Caco-2 (cell line): ENCODE results near the gene NT5C3A. TPM values are rescaled to one million over a fixed set of nuclear protein-coding genes. Genes with fewer than 3 reads are reported as not detected.

ENCODE experiments used
- BruUV-seq: library from RNA; stranded (reverse); fragments of 400-500 nt; replicated peaks from 2 replicates; lab custom pipeline; 2021; lab: Mats Ljungman, UMichigan
- CTCF ChIA-PET: fragments of 300-600 bp; sonication (Branson Sonifier 250); formaldehyde crosslinking; loops from one replicate; lab custom pipeline; 2022; ENCODE audit warnings: antibody characterized with exemption; lab: Charles Lee
- POLR2A ChIA-PET: fragments of 300-600 bp; sonication (Branson Sonifier 250); formaldehyde crosslinking; loops from one replicate; lab custom pipeline; 2022; ENCODE audit warnings: antibody characterized with exemption; lab: Charles Lee
- DNase-seq, 2 experiments: peaks; one replicate each; pipeline versions ENCODE4 v3.0.0 to v3.0.0-alpha.2; 2020 to 2022
- H3K27me3 ChIP-seq: replicated peaks from 2 replicates; pipeline ENCODE4 v1.6.0; 2011; ENCODE audit warnings: low read length; ENCODE audit not compliant: control insufficient read depth, insufficient read depth
- H3K36me3 ChIP-seq: 2 replicates; pipeline ENCODE4 v1.5.1; 2011; ENCODE audit warnings: low read length; ENCODE audit not compliant: control insufficient read depth, insufficient read depth
- H3K4me1 ChIP-seq: fragments of 250-450 bp; sonication (Bioruptor Pico); 2 replicates; pipeline ENCODE4 v1.5.1; 2020; ENCODE audit warnings: mild to moderate bottlenecking
- H3K4me3 ChIP-seq: 2 replicates; pipeline ENCODE4 v1.5.1; 2011; ENCODE audit warnings: low read depth, mild to moderate bottlenecking, control low read depth, low read length
- H3K9me3 ChIP-seq: fragments of 250-450 bp; sonication (Bioruptor Pico); 2 replicates; pipeline ENCODE4 v1.5.1; 2020; ENCODE audit warnings: mild to moderate bottlenecking, moderate library complexity
- H3K27ac Mint-ChIP-seq: one replicate; pipeline ENCODE4 v1.8.0; 2022; ENCODE audit warnings: mixed read lengths; ENCODE audit not compliant: unreplicated experiment
- H3K27me3 Mint-ChIP-seq: one replicate; pipeline ENCODE4 v1.8.0; 2022; ENCODE audit warnings: mixed read lengths; ENCODE audit not compliant: insufficient read depth, unreplicated experiment
- H3K36me3 Mint-ChIP-seq: one replicate; pipeline ENCODE4 v1.8.0; 2022; ENCODE audit warnings: mild to moderate bottlenecking, mixed read lengths; ENCODE audit not compliant: insufficient read depth, unreplicated experiment
- H3K4me1 Mint-ChIP-seq: one replicate; pipeline ENCODE4 v1.8.0; 2022; ENCODE audit warnings: low read depth, mixed read lengths; ENCODE audit not compliant: unreplicated experiment
- H3K4me3 Mint-ChIP-seq: one replicate; pipeline ENCODE4 v1.8.0; 2022; ENCODE audit warnings: mild to moderate bottlenecking, moderate library complexity, mixed read lengths; ENCODE audit not compliant: unreplicated experiment
- H3K9me3 Mint-ChIP-seq: one replicate; pipeline ENCODE4 v1.8.0; 2022; ENCODE audit warnings: mixed read lengths; ENCODE audit not compliant: unreplicated experiment
- CTCF ChIP-seq, 2 experiments: fragments of 200-600 bp in 1 of 2; IDR thresholded peaks; 1 replicate in 1 of 2; 2 replicates in 1 of 2; pipeline versions ENCODE4 v1.5.1 to v1.8.0; 2011 to 2022; ENCODE audit warnings: antibody characterized with exemption in 1 of 2, control low read depth in 1 of 2, inconsistent platforms in 1 of 2, low read depth in 1 of 2, low read length in 1 of 2, mild to moderate bottlenecking in 1 of 2, moderate library complexity in 1 of 2; ENCODE audit not compliant: insufficient read depth in 1 of 2, severe bottlenecking in 1 of 2, unreplicated experiment in 1 of 2
- intact Hi-C: fragments of 100-400 bp; cut with micrococcal nuclease; formaldehyde crosslinking; loops from one replicate; pipeline ENCODE4 v1.10.0; 2022; ENCODE audit not compliant: unreplicated experiment
- total RNA-seq: library from RNA; stranded (reverse); gene quantifications from 2 replicates; pipeline ENCODE4 v1.2.3, GENCODE V29; 2022

The NT5C3A gene
- total RNA-seq, 1 experiment from 2014 or later = 32.6 TPM

GRCh38 chr7:33040803-33041516 is 21.6 kb downstream of the NT5C3A start:
- no peaks in the 10 kb centered on the region for H3K9me3 Mint-ChIP-seq
- peaks cover 32% of the 10 kb centered on the region for H3K4me1 ChIP-seq
- no peak overlapping the region for H3K27ac Mint-ChIP-seq
- H3K27me3 ChIP-seq = no peaks in the 10 kb centered on the region
- no peak overlapping the region for H3K4me3 Mint-ChIP-seq
- H3K4me1 Mint-ChIP-seq = peaks cover 31% of the 10 kb centered on the region
- DNase-seq = no peak
- ChIA-PET POLR2A (no interaction called here), CTCF (interaction anchor here (0.5 to 1.1 kb wide), 2 partner anchors 68 to 545 kb away, joined by 3 read pairs; partner anchors contain the start of gene RP9)
- no TSS peak for BruUV-seq
- no peaks in the 10 kb centered on the region for H3K27me3 Mint-ChIP-seq
- H3K36me3 ChIP-seq = no peaks in the 10 kb centered on the region
- no peak overlapping the region for H3K4me3 ChIP-seq
- no peaks in the 10 kb centered on the region for H3K36me3 Mint-ChIP-seq
- intact Hi-C loops = loop anchor here (5.0 kb wide), 1 partner anchor 84 kb away; the partner anchor contains the start of gene FKBP9
- H3K9me3 ChIP-seq = no peaks in the 10 kb centered on the region
- TF ChIP-seq CTCF (IDR thresholded peaks at IDR 0.05; ENCODE audit: insufficient read depth in 1 of 2, low read depth in 1 of 2, low read length in 1 of 2, severe bottlenecking in 1 of 2, unreplicated experiment in 1 of 2) = no peak

GRCh38 chr7:33039903-33040292 is 22.7 kb downstream of the NT5C3A start:
- Mint-ChIP-seq H3K4me1 (peaks cover 27% of the 10 kb centered on the region), H3K27me3 (no peaks in the 10 kb centered on the region), H3K27ac (no peak overlapping the region), H3K36me3 (no peaks in the 10 kb centered on the region), H3K9me3 (no peaks in the 10 kb centered on the region), H3K4me3 (no peak overlapping the region)
- no peaks in the 10 kb centered on the region for H3K9me3 ChIP-seq
- no peak overlapping the region for H3K4me3 ChIP-seq
- peaks cover 28% of the 10 kb centered on the region for H3K4me1 ChIP-seq
- CTCF ChIA-PET = interaction anchor here (1.1 kb wide), 1 partner anchor 69 kb away, joined by 3 read pairs; the partner anchor contains the start of gene RP9
- H3K27me3 ChIP-seq = no peaks in the 10 kb centered on the region
- intact Hi-C loops = loop anchor here (5.0 kb wide), 1 partner anchor 83 kb away; the partner anchor contains the start of gene FKBP9
- BruUV-seq = no TSS peak
- POLR2A ChIA-PET = no interaction called here
- no peak for DNase-seq
- no peaks in the 10 kb centered on the region for H3K36me3 ChIP-seq
- no peak for TF ChIP-seq CTCF (IDR thresholded peaks at IDR 0.05; ENCODE audit: insufficient read depth in 1 of 2, low read depth in 1 of 2, low read length in 1 of 2, severe bottlenecking in 1 of 2, unreplicated experiment in 1 of 2)

- H3K4me3 Mint-ChIP-seq = no peak overlapping the region
- H3K27ac Mint-ChIP-seq = no peak overlapping the region
- no peaks in the 10 kb centered on the region for H3K27me3 ChIP-seq
These were observed 23.2 kb downstream of the NT5C3A start for GRCh38 chr7:33039257-33039902.

More at GRCh38 chr7:33039257-33039902, 23.2 kb downstream of the NT5C3A start:
- H3K4me1 Mint-ChIP-seq = peaks cover 27% of the 10 kb centered on the region
- H3K9me3 ChIP-seq = no peaks in the 10 kb centered on the region
- H3K36me3 Mint-ChIP-seq = no peaks in the 10 kb centered on the region
- H3K27me3 Mint-ChIP-seq = no peaks in the 10 kb centered on the region
- no peaks in the 10 kb centered on the region for H3K36me3 ChIP-seq
- no peak for TF ChIP-seq CTCF (IDR thresholded peaks at IDR 0.05; ENCODE audit: insufficient read depth in 1 of 2, low read depth in 1 of 2, low read length in 1 of 2, severe bottlenecking in 1 of 2, unreplicated experiment in 1 of 2)
- no peak overlapping the region for H3K4me3 ChIP-seq
- no peak for DNase-seq
- no TSS peak for BruUV-seq
- CTCF ChIA-PET = interaction anchor here (1.1 kb wide), 1 partner anchor 70 kb away, joined by 3 read pairs; the partner anchor contains the start of gene RP9
- intact Hi-C loops = no loop called here
- H3K4me1 ChIP-seq = peaks cover 23% of the 10 kb centered on the region
- no peaks in the 10 kb centered on the region for H3K9me3 Mint-ChIP-seq
- POLR2A ChIA-PET = no interaction called here
